NCI-H69 (cell line): ENCODE results near the gene CBR3.
A peak's percentile ranks its signal among the peaks of the same experiment; 100 is the strongest.
"Not testable (repeated sequence)": the region's sequence is repeated elsewhere in the genome, so short reads cannot be mapped to it uniquely, and the experiment has no call there.

Source experiments
- DNase-seq: peaks from one replicate; lab custom pipeline; 2025; lab: John Stamatoyannopoulos, UW

CBR3 gene

DNA sequence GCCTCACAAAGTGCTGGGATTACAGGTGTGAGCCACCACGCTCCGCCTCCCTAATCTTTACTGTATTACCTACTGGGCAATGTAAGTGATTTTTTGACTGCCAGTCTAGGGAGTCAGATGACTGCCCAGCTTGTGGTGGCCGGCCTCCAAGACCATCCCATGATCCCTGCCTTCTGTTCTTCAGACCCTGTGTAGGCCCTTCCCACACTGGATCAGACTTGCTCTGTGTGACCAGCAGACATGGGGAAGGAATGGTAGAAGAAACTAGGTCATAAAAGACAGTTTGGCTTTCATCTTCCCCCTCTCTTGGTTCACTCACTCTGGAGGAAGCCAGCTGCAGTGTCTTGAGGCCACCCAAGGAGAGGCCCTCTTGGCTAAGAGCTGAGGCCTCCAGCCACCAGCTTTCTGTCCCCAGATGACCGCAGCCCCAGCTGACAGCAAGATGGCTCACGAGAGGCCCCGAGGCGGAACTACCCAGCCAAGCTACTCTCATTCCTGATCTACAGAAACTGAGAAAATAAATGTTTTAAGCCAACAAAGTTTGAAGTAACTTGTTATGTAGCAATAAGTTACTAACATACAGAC, 14.5 kb upstream of the CBR3 start:
- no peak for DNase-seq

DNA sequence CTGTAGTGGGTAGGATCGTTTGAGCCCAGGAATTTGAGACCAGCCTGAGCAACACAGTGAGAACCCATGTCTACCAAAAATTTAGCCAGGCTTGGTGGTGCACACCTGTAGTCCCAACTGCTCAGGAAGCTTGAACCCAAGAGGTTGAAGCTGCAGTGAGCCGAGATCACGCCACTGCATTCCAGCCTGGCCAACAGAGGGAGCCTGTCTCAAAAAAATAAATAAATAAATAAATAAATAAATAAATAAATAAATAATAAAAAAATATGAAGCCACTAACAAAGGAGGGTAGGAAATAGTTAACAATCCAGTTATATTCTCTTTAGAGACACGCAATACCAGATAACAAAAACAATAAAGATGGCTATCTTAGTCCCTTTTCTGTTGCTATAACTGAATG, 11.9 kb upstream of the CBR3 start:
- DNase-seq: no peak

GRCh38 chr21:36124395-36124794, 10.5 kb upstream of the CBR3 start:
- no peak for DNase-seq

DNA sequence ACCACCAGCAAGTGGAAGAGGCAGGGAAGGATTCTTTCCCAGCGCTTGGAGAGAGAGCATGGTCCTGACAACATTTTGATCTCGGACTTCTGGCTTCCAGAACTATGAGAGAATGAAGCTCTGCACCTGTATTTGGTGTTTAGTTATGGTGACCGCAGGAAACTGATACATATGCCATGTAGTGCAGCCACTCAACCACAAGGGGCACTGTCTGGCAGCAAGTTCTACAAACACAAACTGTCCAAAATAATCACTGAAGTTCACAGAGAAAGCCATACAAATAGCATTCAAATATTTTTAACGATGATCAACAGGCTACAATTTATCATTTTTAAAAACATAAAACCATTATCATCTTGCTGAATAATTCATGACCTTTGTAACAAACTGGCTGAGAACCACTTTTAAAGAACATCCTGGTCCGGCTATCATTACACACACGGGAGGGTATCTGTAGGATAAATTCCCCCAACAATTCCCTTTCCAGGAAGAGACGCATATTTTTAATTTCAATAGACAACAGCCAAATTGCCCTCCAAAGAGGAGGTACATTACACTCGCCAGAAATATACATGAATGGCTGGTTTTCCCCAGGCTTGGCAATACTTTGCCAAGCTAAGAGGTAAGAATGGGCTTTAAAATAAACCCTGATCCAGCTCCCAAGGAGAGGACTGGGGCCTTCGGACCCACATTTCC, 9.2 kb upstream of the CBR3 start:
- peak; percentile 66 for DNase-seq

GRCh38 chr21:36126208-36126565, 8.7 kb upstream of the CBR3 start:
- no peak for DNase-seq

DNA sequence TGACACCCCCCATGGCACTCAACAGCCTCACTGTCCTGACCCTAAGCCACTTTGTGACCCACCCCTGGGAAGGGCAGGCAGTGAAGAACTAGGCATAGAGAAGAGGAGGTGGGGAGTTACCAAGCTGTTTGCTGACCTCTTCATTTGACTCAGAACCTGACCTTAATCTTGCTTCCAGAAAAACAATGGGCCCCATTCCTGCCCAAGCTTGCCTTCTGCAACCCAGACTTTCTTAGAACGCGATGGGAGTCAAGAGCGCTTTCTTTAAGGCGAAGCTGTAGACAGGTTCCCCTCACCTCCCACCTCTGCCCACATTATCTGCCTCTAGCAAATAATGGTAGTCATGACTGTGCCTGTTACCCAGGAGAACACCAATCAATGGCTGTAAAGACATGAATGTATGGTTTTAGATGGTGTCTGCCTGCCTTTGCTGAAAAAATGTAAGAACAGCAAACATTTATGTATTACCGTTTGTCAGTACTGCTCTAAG, 8.2 kb upstream of the CBR3 start:
- DNase-seq: no peak

DNA sequence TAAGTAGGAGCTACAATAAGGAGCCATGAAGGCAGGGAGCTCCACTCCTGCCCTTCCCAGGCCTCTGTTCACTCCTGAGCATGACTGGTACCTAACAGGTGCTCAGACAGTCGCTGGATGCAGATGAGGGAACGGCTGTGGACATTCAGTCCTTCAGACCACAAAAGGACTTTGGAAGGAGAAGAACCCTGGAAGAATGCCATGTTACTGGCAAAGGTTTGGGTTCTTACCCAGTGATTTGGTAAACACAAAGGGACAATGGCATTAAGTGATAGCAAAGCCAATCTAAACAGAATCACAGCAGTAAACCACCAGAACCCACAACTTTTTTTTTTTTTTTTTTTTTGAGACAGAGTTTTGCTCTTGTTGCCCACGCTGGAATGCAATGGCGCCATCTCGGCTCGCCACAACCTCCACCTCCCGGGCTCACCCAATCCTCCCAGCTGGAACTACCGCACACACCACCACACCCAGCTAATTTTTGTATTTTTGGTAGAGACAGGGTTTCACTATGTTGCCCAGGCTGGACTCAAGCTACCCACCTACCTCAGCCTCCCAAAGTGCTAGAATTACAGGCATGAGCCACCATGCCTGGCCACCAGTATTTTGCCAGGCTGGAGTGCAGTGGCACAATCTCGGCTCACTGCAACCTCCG, 7.5 kb upstream of the CBR3 start:
- DNase-seq: peak; percentile 19

- no peak for DNase-seq
Observed at GRCh38 chr21:36127977-36128376, 6.9 kb upstream of the CBR3 start.

DNA sequence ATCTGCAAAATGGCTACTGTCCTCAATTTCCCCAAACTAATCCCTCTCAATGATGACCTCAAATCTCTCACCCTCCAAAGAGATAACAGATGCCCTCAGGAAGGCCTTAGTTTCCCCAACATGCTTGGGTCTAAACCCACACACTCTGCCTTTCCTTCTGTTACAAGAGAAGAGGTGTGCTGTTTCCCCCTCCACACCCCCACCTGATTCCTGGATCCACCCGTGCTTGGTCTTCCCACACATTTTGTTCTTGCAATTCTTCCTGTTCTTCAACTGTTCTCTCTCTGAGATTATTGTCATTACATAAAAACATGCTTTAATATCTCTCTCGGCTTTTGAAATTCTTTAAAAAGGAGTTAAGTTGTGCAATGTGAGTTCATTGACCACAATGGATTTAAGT, 5.7 kb upstream of the CBR3 start:
- DNase-seq: no peak

DNA sequence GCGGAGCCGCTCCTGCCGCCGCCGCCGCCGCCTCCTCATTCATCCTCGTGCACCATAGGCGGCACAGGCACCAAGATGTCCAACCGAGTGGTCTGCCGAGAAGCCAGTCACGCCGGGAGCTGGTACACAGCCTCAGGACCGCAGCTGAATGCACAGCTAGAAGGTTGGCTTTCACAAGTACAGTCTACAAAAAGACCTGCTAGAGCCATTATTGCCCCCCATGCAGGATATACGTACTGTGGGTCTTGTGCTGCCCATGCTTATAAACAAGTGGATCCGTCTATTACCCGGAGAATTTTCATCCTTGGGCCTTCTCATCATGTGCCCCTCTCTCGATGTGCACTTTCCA, 4.5 kb upstream of the CBR3 start:
- DNase-seq: not testable (repeated sequence)

GRCh38 chr21:36130839-36131238, 4.0 kb upstream of the CBR3 start:
- not testable (repeated sequence) for DNase-seq

DNA sequence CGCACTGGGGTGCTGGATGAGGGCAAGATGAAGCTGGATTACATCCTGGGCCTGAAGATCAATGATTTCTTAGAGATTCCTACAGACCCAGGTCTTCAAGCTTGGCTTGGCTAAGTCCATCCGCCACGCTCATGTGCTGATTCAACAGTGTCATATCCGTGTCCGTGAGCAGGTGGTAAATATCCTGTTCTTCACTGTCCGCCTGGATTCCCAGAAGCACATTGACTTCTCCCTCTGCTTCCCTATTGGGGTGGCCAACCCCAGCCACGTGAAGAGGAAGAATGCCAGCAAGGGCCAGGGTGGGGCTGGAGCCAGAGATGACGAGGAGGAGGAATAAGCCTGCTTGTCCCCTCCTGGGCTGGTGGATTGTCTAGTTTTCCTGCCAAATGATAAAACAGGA, 2.2 kb upstream of the CBR3 start:
- DNase-seq: no peak

DNA sequence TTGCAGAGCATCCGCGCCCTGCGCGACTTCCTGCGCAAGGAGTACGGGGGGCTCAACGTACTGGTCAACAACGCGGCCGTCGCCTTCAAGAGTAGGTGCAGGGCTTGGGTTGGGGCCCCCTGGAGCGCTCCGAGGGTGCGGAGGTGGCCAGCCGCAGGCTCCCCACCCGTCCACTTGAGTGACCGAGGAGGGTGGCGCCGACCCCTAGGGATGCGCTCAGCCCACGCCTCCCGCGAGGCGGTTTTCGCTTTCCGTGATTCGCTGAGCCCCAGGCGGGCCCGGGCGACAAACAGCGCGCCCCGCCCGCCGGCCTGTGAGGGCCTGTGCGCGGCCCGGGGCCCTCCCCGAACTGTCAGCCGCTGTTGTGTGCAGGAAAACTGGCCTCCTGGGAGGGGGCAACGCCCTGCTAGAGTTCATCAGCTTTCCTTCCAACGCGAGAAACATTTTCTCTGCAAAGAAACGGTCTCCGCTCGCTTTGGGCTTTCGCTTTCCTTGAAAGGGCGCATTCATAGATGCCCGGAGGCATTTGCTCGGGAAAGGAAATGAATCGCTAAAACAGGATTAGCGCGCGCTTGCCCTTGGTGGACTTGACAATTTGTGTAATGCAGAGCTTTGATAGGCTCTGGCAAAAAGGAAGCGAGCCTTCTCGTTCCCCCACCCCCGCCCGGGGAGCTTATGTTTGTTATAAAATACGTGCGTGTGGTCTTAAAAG, 668 bp downstream of the CBR3 start:
- DNase-seq: peak; percentile 92

DNA sequence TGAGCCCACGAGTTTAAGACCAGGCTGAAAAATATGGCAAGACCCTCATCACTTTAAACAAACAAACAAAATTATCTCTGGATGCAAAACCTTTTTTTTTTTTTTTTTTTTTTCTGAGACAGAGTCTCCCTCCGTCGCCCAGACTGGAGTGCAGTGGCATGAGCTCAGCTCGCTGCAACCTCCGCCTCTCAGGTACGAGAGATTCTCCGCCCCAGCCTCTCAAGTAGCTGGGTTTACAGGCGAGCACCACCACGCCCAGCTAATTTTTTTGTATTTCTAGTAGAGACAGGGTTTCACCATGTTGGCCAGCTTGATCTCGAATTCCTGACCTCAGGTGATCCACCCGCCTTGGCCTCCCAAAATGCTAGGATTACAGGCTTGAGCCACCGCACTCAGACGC, 4.9 kb downstream of the CBR3 start:
- not testable (repeated sequence) for DNase-seq

- peak; percentile 99 for DNase-seq
Observed at GRCh38 chr21:36141513-36141925, 6.6 kb downstream of the CBR3 start.

DNA sequence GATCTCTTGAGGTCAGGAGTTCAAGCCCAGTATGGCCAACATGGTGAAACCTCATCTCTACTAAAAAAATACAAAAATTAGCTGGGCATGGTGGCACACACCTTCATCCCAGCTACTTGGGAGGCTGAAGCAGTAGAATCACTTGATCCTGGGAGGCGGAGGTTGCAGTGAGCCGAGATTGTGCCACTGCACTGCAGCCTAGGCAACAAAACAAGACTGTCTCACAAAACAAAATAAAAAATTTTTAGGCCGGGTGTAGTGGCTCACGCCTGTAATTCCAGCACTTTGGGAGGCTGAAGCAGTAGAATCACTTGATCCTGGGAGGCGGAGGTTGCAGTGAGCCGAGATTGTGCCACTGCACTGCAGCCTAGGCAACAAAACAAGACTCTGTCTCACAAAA, 9.4 kb downstream of the CBR3 start:
- DNase-seq: not testable (repeated sequence)

GRCh38 chr21:36145259-36145658, 10.4 kb downstream of the CBR3 start:
- DNase-seq: no peak

DNA sequence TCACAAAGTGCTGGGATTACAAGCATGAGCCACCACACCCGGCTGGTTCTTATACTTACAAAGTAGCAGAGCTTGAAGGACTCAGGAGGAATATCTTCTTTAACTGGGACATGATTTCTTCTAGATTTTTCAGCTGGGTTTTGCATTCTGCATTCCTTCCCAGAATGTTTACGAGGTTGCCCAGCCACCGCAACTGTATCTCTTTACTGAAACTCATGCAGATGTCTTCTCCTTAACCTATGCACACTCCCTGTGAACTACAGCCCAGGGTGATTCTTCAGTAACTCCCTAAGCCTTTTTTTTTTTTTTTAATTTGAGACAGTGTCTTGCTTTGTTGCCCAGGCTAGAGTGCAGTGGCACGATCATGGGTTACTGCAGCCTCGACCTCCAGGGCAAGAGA, 13.0 kb downstream of the CBR3 start:
- no peak for DNase-seq

GRCh38 chr21:36148886-36149285, 14.0 kb downstream of the CBR3 start:
- DNase-seq: no peak

DNA sequence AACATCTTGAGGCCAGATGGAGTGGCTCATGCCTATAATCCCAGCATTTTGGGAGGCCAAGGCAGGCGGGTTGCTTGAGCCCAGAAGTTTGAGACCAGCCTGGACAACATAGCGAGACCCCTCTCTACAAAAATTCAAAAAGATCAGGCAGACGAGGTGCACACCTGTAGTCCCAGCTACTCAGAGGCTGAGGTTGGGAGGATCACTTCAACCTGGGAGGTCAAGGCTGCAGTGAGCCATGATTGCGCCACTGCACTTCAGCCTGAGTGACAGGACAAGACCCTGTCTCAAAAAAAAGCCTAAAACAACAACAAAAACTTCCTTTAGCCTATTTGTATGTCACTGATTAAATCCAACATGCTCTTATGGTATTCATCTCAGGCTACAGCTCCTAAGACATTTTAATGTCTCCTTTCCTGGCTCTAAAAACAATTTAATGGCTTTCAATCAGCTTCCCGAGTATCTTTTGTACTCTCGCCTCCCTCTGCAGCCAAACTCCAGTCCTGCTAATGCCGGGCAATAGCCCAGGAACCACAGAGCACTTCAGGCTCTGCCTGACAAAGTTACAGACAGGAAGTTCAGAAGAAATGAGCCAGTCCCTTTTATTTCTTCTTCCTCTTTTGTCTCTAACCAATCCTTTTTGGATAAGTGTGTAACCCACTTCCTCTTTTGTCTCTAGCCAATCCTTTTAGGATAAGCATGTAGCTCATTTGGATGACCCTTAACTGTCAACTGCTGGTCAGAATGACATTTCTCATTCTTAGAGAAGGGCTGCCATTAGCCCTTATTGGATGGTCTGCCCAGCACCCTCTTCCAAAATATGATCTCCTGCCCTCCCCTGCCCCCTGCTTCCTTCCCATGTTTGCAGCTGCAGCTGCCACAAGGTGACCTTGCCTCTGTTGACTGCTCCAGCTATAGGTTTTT, 15.2 kb downstream of the CBR3 start:
- no peak for DNase-seq

DNA sequence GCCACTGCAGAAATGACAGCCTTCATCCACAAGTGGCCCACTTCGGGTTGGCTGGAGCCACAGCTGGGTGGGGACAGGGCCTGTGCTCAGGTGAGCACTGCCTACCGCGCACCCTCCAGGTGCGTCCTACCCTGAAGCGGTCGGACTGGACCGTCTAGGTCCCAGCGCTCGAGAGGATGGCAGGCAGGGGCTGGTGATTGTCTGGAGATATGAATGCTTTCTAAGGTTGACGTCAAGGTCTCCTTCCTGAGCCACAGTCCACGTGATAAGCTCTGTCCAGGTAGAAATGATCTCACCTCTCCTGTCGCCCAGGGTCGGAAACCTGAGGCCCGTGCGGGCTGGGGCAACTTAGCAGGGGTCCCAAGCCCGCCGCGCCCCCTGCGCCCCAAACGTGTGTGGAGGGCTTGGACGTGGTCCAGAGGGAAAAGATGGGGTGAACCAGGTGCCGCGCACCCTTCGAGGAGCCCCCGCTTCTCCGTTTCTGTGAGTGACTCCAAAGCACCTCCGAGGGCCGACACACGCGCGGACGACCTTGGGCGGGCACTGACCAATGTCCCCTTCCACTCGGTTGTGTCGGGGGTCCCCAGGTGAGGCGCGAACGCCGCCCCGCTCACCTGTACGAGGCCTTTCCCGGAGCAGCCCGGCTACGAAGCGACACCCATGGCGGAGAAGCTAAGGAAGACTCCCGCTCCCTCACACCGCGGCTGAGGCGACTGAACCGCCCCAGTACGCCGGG, 20.9 kb downstream of the CBR3 start:
- DNase-seq: peak; percentile 73
